GM10266 (cell line): Measurements from ENCODE around the gene VANGL2.

Experiments used
- DNase-seq: peaks from one replicate; pipeline ENCODE4 v3.0.0; 2012; ENCODE audit errors: extremely low spot score
- CTCF ChIP-seq: IDR thresholded peaks from 2 replicates; pipeline ENCODE4 v1.5.1; 2012; ENCODE audit warnings: mild to moderate bottlenecking, low read depth; ENCODE audit not compliant: control insufficient read depth, insufficient read depth; ENCODE audit errors: missing control alignments

Gene VANGL2

GRCh38 chr1:160363951-160364735 lies 36.2 kb upstream of the VANGL2 start:
- DNase-seq, result no peak
- no peak for TF ChIP-seq CTCF

- DNase-seq, result no peak
- no peak for TF ChIP-seq CTCF
Measured at GRCh38 chr1:160365325-160365724, 35.0 kb upstream of the VANGL2 start.

GRCh38 chr1:160366731-160367515 lies 33.4 kb upstream of the VANGL2 start, which contains the start of gene NHLH1:
NHLH1 (plus strand) TSS chr1:160367071; CDS start chr1:160370732, 3,661 bp downstream.
- no peak for TF ChIP-seq CTCF

DNA sequence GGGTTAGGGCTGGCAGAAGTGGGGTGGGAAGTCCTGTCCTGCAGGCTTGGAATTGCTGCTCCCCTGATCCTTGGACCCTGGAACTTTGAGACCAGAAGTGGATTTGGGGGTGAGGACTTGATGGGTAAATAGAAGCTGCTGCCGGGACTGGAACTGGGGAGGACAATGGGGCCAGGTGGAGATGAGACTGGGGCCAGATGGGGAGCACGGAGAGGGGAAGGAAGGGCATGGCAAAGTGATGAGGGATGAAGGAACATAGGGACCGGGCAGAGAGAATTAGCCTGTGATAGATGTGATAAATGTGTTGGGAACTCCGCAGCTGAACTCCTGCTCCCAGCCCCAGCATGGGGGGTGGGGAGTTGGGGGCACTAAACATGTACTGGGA lies 32.9 kb upstream of the VANGL2 start:
- DNase-seq, result no peak
- TF ChIP-seq CTCF, result no peak

More at GRCh38 chr1:160366731-160367515, 33.4 kb upstream of the VANGL2 start, which contains the start of gene NHLH1:
- no peak for DNase-seq

DNA sequence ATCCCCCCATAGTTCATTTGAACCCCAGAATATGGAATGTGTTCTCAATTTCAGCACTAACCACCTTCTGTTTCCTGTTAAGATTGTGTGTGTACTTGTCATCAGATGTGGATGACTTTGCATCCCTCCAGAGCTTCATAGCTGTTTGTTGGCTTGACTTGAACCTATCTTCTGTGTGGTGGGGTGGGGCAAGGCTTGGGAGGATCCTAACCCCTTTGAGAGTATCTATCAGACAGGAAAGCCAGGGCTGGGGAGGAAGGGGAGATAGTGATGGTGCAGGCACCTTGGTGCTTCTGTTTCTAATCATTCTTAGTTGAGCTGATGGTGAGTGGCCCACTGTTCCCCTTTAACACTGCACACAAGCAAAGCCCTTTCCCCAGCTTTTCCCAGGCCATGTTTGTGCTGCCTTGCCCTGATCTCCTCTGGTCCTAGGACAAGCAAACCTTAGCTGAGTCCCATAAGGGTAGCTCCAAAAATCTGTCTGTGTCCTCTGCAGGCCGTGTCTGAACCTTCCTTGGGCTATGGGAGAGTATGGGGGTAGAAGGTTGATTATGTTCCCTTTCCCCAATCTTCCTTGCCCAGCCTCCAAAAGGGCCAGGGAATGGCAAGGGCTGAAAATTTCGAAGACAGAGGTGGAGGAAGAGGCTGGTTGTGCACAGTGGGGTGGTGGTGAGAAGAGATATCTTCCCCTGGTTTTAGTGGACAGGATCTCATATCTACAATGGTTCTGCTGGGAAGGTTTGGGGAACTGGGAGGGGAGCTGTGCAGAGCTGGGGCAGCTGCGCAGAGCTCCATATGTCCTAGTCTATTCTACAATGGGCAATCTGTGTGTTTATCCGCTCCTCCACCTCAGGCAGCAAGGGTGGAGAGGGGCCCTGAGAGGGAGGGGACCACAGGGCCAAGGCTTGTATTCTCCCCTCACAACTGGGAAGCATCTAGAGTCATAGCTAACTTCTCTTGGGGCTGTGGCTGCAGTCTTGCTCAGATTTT lies 32.1 kb upstream of the VANGL2 start:
- no peak for TF ChIP-seq CTCF
- no peak for DNase-seq

GRCh38 chr1:160369087-160369486 lies 31.3 kb upstream of the VANGL2 start:
- no peak for TF ChIP-seq CTCF
- no peak for DNase-seq
